OCI-LY3 (cell line): ENCODE measurements around the gene PIP4K2C.

Experiments
- H2AFZ ChIP-seq: fragments of 200-600, 300-600 bp; shearing (Covaris generic); 2 replicates; pipeline ENCODE4 v1.6.0; 2014; ENCODE audit warnings: antibody characterized with exemption, low read depth, low read length
- H3K27ac ChIP-seq: fragments of 200-600, 300-600 bp; sonication (generic); 2 replicates; pipeline ENCODE4 v1.5.1; 2014; ENCODE audit warnings: mild to moderate bottlenecking, low read length, moderate library complexity, mixed read lengths
- H3K27me3 ChIP-seq: fragments of 200-600, 300-600 bp; sonication (generic); 2 replicates; pipeline ENCODE4 v1.6.1; 2014; ENCODE audit warnings: low read depth, low read length, mixed read lengths
- H3K36me3 ChIP-seq: fragments of 200-600, 300-600 bp; sonication (generic); replicated peaks from 2 replicates; pipeline ENCODE3; 2014; ENCODE audit warnings: low read depth, low read length, mixed read lengths
- H3K4me1 ChIP-seq: fragments of 300-600, 200-600 bp; sonication (generic); 2 replicates; pipeline ENCODE4 v1.6.1; 2014; ENCODE audit warnings: low read length, mixed read lengths
- H3K4me2 ChIP-seq: fragments of 200-600, 300-600 bp; sonication (generic); 2 replicates; pipeline ENCODE4 v1.6.1; 2014; ENCODE audit warnings: low read length, mixed read lengths
- H3K4me3 ChIP-seq: fragments of 300-600, 200-600 bp; sonication (generic); 2 replicates; pipeline ENCODE4 v1.5.1; 2014; ENCODE audit warnings: antibody characterized with exemption, mild to moderate bottlenecking, low read length, moderate library complexity
- H3K79me2 ChIP-seq: fragments of 300-600, 200-600 bp; shearing (Covaris generic); 2 replicates; pipeline ENCODE4 v1.6.1; 2014; ENCODE audit warnings: mild to moderate bottlenecking, low read length, mixed read lengths
- H3K9ac ChIP-seq: fragments of 300-600, 200-600 bp; shearing (Covaris generic); 2 replicates; pipeline ENCODE4 v1.6.0; 2014; ENCODE audit warnings: mild to moderate bottlenecking, low read length, moderate library complexity
- H3K9me3 ChIP-seq: fragments of 200-600, 300-600 bp; shearing (Covaris generic); 2 replicates; pipeline ENCODE4 v1.6.1; 2014; ENCODE audit warnings: low read length, mixed read lengths; ENCODE audit not compliant: insufficient read depth
- H4K20me1 ChIP-seq: fragments of 200-600, 300-600 bp; sonication (generic); 2 replicates; pipeline ENCODE4 v1.6.1; 2016; ENCODE audit warnings: low read length, mixed read lengths; ENCODE audit not compliant: insufficient read depth
- EZH2phosphoT487 ChIP-seq: fragments of 200-600 bp; shearing (Covaris generic); IDR thresholded peaks from 2 replicates; pipeline ENCODE4 v1.6.1; 2018; ENCODE audit warnings: antibody characterized with exemption, mixed run types, low read depth
- TF ChIP-seq, protein P1 (sequence below): fragments of 200-600, 300-600 bp; sonication (generic); IDR thresholded peaks from 2 replicates; pipeline ENCODE4 v1.5.1; 2014; ENCODE audit warnings: antibody characterized with exemption, low read length, low read depth

PIP4K2C gene

DNA sequence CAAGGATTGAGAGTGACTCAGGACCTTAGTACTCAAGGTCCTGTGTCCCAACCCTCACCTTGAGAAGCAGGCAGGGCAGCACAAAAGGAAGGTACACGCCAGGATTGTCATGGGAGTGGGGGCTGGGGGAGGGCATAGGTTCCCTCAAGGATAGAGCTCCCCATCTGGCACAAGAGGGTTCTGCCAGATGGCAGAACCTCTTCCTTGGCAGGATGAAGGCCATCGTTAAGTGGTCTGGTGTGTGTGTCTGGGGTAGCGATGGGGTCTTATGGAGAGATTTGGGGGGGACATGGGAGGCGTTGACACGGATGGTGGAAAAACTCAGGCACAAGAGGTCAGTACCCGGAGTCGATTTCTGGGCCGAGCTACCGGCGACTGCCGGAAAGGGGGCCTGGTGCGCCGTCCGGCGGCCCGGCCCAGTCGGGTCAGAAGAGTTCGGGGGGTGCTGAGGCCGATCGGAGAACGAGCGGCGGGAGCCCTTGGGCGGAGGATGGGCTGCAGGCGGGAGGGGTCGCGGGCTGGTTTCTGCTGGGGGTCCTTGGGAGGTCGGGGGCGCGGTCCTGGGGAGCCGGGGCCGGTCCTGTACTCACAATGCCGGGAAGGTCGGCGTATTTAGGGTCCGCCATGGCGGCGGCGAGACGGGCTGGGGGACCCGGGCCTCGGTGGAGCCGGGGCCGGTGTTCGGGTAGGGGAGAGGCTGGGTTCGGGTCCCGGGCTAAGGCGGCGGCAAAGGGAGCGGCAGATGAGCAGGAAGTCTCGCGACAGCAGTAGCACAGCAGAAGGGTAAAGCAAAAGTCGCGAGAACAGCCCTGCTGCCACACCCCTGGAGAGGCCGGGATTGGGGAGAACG, 44.3 kb upstream of the PIP4K2C start, which contains the start of gene DCTN2:
Gene DCTN2 (minus strand): TSS at position 755 of the 850 bp plus-strand sequence. CDS start 129 bp downstream, at position 626.
- Histone ChIP-seq H4K20me1 (no peaks in the 10 kb centered on the region), H3K9ac (peak within 1 kb of the TSS; percentile 94), H3K36me3 (peaks cover under 1% of the 10 kb centered on the region), H3K4me2 (peak within 1 kb of the TSS; percentile 97), H3K27me3 (no peaks in the 10 kb centered on the region), H3K9me3 (no peaks in the 10 kb centered on the region), H3K4me3 (peak within 1 kb of the TSS; percentile 95), H3K79me2 (peaks cover 17% of the 10 kb centered on the region), H2AFZ (peak within 1 kb of the TSS; percentile 98), H3K27ac (peak within 1 kb of the TSS; percentile 18; the same call in 1 of the 2 replicates), H3K4me1 (peaks cover 17% of the 10 kb centered on the region)
- TF ChIP-seq EZH2phosphoT487: no peak
- TF ChIP-seq, protein P1, sequence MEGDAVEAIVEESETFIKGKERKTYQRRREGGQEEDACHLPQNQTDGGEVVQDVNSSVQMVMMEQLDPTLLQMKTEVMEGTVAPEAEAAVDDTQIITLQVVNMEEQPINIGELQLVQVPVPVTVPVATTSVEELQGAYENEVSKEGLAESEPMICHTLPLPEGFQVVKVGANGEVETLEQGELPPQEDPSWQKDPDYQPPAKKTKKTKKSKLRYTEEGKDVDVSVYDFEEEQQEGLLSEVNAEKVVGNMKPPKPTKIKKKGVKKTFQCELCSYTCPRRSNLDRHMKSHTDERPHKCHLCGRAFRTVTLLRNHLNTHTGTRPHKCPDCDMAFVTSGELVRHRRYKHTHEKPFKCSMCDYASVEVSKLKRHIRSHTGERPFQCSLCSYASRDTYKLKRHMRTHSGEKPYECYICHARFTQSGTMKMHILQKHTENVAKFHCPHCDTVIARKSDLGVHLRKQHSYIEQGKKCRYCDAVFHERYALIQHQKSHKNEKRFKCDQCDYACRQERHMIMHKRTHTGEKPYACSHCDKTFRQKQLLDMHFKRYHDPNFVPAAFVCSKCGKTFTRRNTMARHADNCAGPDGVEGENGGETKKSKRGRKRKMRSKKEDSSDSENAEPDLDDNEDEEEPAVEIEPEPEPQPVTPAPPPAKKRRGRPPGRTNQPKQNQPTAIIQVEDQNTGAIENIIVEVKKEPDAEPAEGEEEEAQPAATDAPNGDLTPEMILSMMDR: no peak; the same call in 1 of the 2 replicates

DNA sequence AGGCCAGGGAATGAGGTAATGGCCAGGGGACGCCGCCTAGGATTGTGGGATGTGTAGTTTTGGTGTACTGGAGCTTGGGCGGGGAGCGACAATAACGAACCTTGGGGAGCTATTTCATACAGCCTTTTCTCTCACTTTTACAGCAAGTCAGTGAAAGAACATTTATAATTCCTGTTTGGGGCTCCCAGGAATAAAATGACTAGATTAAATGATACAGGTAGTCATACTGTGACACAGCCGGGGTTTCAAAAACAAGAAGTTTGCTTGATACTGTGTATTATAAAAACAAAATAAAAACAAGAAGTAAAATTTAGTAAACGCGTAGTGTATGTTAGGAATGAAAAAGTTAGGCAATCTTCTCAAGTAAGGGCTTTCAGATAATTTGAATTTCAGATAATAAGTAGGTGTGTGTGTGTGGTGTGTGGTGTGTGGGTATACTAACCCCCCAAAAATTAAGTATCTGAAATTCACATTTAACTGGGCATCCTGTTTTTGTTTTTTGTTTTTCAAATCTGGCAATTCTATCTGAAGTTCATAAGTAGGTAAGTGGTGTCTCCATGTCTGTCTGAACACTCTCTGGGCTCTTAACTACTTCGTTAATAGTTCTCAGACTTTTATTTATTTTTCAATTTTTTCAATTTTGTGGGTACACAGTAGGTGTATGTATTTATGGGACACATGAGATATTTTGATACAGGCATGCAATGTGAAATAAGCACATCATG, 43.5 kb upstream of the PIP4K2C start:
- Histone ChIP-seq H3K27ac (no peak overlapping the region), H3K4me2 (peak overlapping the region; percentile 83), H3K4me1 (peaks cover 17% of the 10 kb centered on the region), H3K4me3 (peak overlapping the region; percentile 95), H3K9me3 (no peaks in the 10 kb centered on the region), H2AFZ (peak overlapping the region; percentile 98), H3K9ac (peak overlapping the region; percentile 94), H3K79me2 (peaks cover 17% of the 10 kb centered on the region), H3K27me3 (no peaks in the 10 kb centered on the region), H4K20me1 (no peaks in the 10 kb centered on the region), H3K36me3 (no peaks in the 10 kb centered on the region)
- TF ChIP-seq EZH2phosphoT487: no peak
- TF ChIP-seq, protein P1: no peak

DNA sequence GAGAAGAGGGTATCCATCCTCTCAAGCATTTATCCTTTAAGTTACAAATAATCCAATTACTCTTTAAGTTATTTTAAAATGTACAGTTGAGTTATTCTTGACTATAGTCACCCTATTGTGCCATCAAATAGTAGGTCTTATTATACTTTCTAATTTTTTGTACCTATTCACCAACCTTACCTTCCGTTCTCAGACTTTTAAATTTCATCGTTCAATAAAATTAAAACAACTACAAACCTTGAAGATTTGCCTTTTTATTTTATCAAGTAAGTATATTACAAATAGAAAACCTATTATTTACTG, 43.0 kb upstream of the PIP4K2C start:
- Histone ChIP-seq H3K4me2 (no peak overlapping the region), H3K9ac (no peak overlapping the region), H3K36me3 (no peaks in the 10 kb centered on the region), H3K27me3 (no peaks in the 10 kb centered on the region), H3K4me1 (peaks cover 17% of the 10 kb centered on the region), H4K20me1 (no peaks in the 10 kb centered on the region), H3K9me3 (no peaks in the 10 kb centered on the region), H3K27ac (no peak overlapping the region), H2AFZ (no peak overlapping the region), H3K4me3 (no peak overlapping the region), H3K79me2 (peaks cover 17% of the 10 kb centered on the region)
- TF ChIP-seq EZH2phosphoT487: no peak
- TF ChIP-seq, protein P1: no peak

DNA sequence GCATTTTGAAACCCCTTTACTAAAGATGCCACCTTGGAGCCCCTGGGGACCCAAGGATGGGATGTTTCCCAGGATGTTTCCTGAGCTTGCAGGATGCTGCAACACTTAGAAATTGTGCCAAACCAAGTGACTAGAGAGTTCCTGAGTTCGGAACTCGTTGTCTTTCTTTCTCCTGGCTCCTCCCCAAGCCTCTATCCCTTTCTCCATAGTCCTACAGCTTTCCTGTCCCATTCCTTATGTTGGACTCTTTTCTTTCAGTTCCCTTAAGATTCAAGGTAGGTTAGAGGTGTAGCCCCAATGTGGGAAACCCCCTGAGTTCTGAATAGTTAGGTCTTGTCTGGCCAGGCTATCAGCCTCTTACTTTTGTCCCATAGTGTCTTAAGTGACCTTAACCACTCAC, 42.5 kb upstream of the PIP4K2C start:
- Histone ChIP-seq H4K20me1 (no peaks in the 10 kb centered on the region), H2AFZ (no peak overlapping the region), H3K27me3 (no peaks in the 10 kb centered on the region), H3K4me3 (no peak overlapping the region), H3K36me3 (no peaks in the 10 kb centered on the region), H3K4me2 (no peak overlapping the region), H3K9me3 (no peaks in the 10 kb centered on the region), H3K79me2 (peaks cover 17% of the 10 kb centered on the region), H3K27ac (no peak overlapping the region), H3K9ac (no peak overlapping the region), H3K4me1 (peaks cover 17% of the 10 kb centered on the region)
- TF ChIP-seq EZH2phosphoT487: no peak
